Measurements from ENCODE around the gene GPATCH2L. TPM values are rescaled to one million over a fixed set of nuclear protein-coding genes. Genes with fewer than 3 reads are reported as not detected.

The GPATCH2L gene
- total RNA-seq, 4 donors from 2014 or later: 42.4 to 59.1 (median 48.3) TPM

DNA sequence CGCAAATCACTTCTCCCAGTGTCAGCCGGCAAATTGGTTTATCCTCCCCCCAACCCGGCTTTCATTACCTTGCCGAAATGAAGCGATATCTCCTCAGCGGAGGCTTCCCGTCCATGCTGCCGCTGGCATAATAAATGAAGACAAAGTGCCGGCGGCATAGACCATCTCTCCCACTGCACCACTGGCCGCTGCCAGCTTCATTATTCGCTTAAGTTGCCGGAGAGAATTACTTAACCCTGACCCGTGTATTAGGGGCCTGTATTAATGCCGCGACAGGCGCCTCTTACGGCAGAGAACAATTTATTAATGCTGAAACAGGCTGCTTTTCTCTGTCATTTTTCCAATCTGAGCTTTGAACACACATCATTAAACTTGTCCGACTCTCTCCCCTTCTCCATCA lies 17.5 kb upstream of the GPATCH2L start:
- Histone ChIP-seq H3K27me3 (peaks cover 0 to 89% (median 8%) of the 10 kb centered on the region in 4 donors), H3K36me3 (no peaks in the 10 kb centered on the region), H3K9me3 (no peaks in the 10 kb centered on the region), H3K4me3 (no peak overlapping the region), H3K27ac (replicated peaks in 1 of 4) (no peak overlapping the region), H3K4me1 (peaks cover 3 to 19% (median 12%) of the 10 kb centered on the region in 4 donors)
- no peak for TF ChIP-seq POLR2A (IDR thresholded peaks at IDR 0.05; ENCODE audit: low read depth)
- TF ChIP-seq, protein P1, sequence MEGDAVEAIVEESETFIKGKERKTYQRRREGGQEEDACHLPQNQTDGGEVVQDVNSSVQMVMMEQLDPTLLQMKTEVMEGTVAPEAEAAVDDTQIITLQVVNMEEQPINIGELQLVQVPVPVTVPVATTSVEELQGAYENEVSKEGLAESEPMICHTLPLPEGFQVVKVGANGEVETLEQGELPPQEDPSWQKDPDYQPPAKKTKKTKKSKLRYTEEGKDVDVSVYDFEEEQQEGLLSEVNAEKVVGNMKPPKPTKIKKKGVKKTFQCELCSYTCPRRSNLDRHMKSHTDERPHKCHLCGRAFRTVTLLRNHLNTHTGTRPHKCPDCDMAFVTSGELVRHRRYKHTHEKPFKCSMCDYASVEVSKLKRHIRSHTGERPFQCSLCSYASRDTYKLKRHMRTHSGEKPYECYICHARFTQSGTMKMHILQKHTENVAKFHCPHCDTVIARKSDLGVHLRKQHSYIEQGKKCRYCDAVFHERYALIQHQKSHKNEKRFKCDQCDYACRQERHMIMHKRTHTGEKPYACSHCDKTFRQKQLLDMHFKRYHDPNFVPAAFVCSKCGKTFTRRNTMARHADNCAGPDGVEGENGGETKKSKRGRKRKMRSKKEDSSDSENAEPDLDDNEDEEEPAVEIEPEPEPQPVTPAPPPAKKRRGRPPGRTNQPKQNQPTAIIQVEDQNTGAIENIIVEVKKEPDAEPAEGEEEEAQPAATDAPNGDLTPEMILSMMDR (IDR thresholded peaks at IDR 0.05): no peak
- no peak for TF ChIP-seq POLR2AphosphoS5 (IDR thresholded peaks at IDR 0.05)
- intact Hi-C loops (cut with DNase I): no loop called here
- 90% methylated on average over 19 of the region's 19 CpGs for WGBS
- no peak for DNase-seq (ENCODE audit: extremely low spot score)

DNA sequence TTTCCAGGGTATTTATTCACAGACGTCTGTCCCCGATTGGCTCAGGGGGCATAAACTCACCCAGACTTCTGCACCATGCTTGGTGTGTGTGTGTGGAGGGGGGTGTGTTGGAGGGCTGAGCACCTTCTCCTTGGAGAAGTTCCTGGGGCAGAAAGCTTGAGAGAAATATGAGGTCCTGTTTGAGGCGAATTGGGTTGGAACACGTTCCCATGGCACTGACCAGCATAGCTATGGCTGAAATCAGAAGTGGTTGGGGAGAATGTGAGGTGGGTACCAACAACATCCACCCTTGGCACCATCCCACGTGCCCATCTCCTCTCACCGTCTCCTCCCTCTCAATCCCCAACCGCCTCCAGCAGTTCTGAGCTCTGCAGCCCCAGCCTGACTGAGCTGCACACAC lies 16.0 kb upstream of the GPATCH2L start:
- H3K27ac ChIP-seq (replicated peaks in 1 of 4): no peak overlapping the region
- TF ChIP-seq POLR2AphosphoS5 (IDR thresholded peaks at IDR 0.05) (no peak), POLR2A (IDR thresholded peaks at IDR 0.05; ENCODE audit: low read depth) (no peak), EP300 (IDR thresholded peaks at IDR 0.05) (no peak)
- TF ChIP-seq, protein P1 (IDR thresholded peaks at IDR 0.05): no peak
- 75% methylated on average over 7 of the region's 7 CpGs for WGBS
- no peak for DNase-seq (ENCODE audit: extremely low spot score)
- no peak overlapping the region for H3K4me3 ChIP-seq
- no peaks in the 10 kb centered on the region for H3K36me3 ChIP-seq
- H3K4me1 ChIP-seq: peaks cover 3 to 21% (median 13%) of the 10 kb centered on the region in 4 donors
- intact Hi-C loops (cut with DNase I): no loop called here
- H3K27me3 ChIP-seq: peaks cover 0 to 89% (median 8%) of the 10 kb centered on the region in 4 donors
- no peaks in the 10 kb centered on the region for H3K9me3 ChIP-seq

- Histone ChIP-seq H3K4me1 (peaks cover 3 to 15% (median 13%) of the 10 kb centered on the region in 4 donors), H3K4me3 (no peak overlapping the region), H3K36me3 (no peaks in the 10 kb centered on the region), H3K27me3 (peaks cover 0 to 80% (median 8%) of the 10 kb centered on the region in 4 donors), H3K9me3 (no peaks in the 10 kb centered on the region), H3K27ac (replicated peaks in 1 of 4) (no peak overlapping the region)
- DNase-seq (ENCODE audit: extremely low spot score): no peak
- intact Hi-C loops (cut with DNase I): no loop called here
- 49% methylated on average over 13 of the region's 13 CpGs for WGBS
- TF ChIP-seq EP300 (IDR thresholded peaks at IDR 0.05) (no peak), POLR2AphosphoS5 (IDR thresholded peaks at IDR 0.05) (no peak), POLR2A (IDR thresholded peaks at IDR 0.05; ENCODE audit: low read depth) (no peak)
- TF ChIP-seq, protein P1 (IDR thresholded peaks at IDR 0.05): no peak
Measured at GRCh38 chr14:76136476-76137110, 15.1 kb upstream of the GPATCH2L start.

- peaks cover 0 to 65% (median 8%) of the 10 kb centered on the region in 4 donors for H3K27me3 ChIP-seq
- peaks cover 3 to 15% (median 13%) of the 10 kb centered on the region in 4 donors for H3K4me1 ChIP-seq
- H3K4me3 ChIP-seq: peak overlapping the region; percentile 47 to 51 (median 48)
- 16% methylated on average over 24 of the region's 24 CpGs for WGBS
- intact Hi-C loops (cut with DNase I): no loop called here
- H3K27ac ChIP-seq (replicated peaks in 1 of 4): no peak overlapping the region
- peaks cover 0 to 5% (median 4%) of the 10 kb centered on the region in 4 donors for H3K9me3 ChIP-seq
- no peaks in the 10 kb centered on the region for H3K36me3 ChIP-seq
- DNase-seq (ENCODE audit: extremely low spot score): no peak
- TF ChIP-seq, protein P1 (IDR thresholded peaks at IDR 0.05): no peak
- no peak for TF ChIP-seq POLR2A (IDR thresholded peaks at IDR 0.05; ENCODE audit: low read depth)
- TF ChIP-seq POLR2AphosphoS5 (IDR thresholded peaks at IDR 0.05): no peak
- no peak for TF ChIP-seq EP300 (IDR thresholded peaks at IDR 0.05)
Measured at GRCh38 chr14:76138119-76138757, 13.5 kb upstream of the GPATCH2L start.

Data from esophagus muscularis mucosa (tissue), 4 donors.